Adrenal gland (tissue), 5 donors: ENCODE data around the gene DNM1L.

ENCODE experiments used
- CTCF ChIP-seq, 6 experiments: fragments of 450-650 bp in 4 of 6; fragments of 200-600 bp in 2 of 6; sonication (generic) in 1 of 6; IDR thresholded peaks; 1 replicate in 5 of 6; 2 replicates in 1 of 6; pipeline versions ENCODE4 v1.5.1 to v1.8.0; 2016 to 2021; ENCODE audit warnings: antibody characterized with exemption in 6 of 6, mild to moderate bottlenecking in 2 of 6, moderate library complexity in 1 of 6
- POLR2A ChIP-seq, 2 donors: fragments of 450-650 bp; IDR thresholded peaks; one replicate each; pipeline ENCODE4 v1.6.1; 2017; ENCODE audit warnings: antibody characterized with exemption in 2 of 2, mild to moderate bottlenecking in 2 of 2, moderate library complexity in 1 of 2
- donor health status: DM: no; HTN: no; CAD: no.

GRCh38 chr12:32754111-32754510 lies 75.0 kb downstream of the DNM1L start:
- no peak for TF ChIP-seq CTCF (IDR thresholded peaks at IDR 0.05)
- TF ChIP-seq POLR2A (IDR thresholded peaks at IDR 0.05): no peak
